GM21390 (cell line): Measurements from ENCODE around the gene KLRK1.
"Not testable (repeated sequence)": the region's sequence is repeated elsewhere in the genome, so short reads cannot be mapped to it uniquely, and the experiment has no call there.

Experiments used
- ATAC-seq: cut with Tn5 transposase; IDR thresholded peaks from one replicate; pipeline ENCODE4 v1.9.1; 2021; ENCODE audit not compliant: unreplicated experiment

The KLRK1 gene

DNA sequence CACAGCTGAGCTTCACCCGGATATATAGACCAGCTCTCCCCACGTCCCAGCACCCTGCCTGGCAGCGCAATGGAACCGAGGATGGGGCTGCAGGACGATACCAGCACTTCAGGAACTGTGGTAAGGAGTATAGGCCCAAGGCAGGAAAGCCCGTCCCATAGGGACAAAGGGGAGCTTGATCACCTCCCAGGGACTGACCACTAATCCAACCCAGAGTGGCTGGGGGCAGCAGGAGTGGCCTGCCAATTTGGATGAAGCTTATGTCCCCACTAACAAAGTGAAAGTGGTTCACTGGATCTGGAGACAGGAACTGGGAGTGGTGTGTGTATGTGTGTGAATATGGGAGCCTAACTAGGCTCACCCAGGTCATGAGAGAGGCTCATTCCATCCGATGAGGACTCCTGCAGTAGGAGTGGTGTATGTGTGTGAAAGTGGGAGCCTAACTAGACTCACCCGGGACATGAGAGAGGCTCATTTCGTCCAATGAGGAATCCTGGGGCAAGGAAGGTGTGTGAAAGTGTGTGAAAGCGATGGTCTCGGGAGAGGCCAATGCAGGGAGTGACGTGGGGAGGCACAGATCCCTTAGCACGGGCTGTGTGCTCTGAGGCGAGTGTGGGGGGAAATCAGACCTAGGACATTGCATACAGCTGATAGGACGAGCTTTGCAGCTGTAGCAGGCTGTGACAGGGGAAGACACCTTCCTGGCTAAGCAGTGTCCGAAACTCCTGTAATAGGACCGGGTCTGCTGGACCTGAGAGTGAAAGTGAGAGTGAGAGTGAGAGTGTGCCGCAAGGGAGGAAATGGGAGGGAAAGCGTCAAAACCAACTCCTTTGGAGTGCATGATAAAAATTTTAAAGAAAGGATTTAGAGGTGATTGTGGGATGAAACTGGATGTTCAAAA is 25.7 kb downstream of the KLRK1 start:
- peak; percentile 91 for ATAC-seq

DNA sequence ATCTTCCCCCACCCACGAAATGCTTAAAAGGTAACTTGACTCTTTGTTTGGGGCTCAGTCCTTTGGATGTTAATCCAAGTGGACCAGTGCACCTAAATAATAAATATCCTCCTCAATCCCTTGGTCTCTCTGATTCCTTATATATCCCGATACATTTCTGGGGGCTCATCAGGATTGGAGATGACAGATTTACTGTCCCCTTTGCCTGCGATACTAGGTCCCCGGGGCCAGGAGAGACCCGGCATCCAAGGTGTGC is 26.3 kb downstream of the KLRK1 start:
- ATAC-seq: no peak

DNA sequence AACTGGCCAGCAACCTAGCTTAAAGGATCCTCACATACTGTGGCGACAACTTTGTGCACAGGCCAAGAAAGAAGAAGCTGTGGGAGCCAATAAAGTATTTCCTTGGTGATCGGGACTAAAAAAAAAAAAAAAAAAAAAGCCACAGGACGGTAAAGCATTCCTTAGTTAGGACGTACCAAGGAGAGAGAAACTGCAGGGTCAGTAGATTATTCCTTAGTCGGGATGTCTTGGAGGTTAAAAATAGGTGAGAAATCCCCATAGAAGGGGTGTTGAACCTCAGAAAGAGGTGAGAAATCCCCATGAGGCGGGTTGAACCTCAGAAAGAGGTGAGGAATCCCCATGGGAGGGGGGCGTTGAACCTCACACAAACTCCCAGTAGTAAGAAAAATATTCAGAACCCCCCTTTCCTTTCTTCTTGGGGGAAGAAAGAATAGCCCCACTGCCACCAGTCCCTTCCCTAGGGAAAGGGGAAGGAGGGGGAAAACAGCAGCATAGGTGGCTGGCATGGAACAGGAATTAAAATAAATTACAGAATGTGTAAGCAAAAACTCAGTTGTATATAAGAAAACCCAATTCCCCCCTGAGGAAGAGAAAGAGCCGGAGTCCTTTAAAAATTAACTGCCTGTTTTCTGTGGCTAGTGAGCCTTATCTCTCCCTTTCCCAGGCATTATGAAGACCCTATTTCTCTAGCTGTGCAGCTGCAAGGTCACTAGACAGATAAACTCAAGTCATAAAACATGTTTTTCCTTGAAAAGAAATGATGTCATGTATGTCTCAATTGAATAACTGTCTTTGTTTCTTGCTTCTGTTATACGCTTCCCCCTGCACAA is 26.8 kb downstream of the KLRK1 start:
- no peak for ATAC-seq

DNA sequence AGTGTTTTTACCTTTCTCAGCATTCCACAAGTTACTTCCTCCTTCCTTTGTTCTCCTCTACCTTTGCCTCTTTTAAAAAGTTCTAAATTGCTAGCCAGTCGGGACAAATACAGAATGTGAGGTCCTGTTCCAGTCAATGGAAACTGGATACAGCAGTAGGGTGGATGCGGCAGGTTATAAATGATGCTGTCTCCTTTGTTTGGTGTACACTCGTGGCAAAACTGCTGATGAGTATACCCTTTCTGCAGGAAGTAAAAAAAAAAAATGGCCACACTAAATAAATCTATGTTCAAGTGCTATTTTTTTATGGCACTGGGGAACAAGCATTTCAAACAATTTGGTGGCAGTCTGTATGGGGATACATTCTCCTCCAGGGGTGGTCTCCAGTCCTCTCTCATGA is 27.5 kb downstream of the KLRK1 start:
- ATAC-seq: no peak

DNA sequence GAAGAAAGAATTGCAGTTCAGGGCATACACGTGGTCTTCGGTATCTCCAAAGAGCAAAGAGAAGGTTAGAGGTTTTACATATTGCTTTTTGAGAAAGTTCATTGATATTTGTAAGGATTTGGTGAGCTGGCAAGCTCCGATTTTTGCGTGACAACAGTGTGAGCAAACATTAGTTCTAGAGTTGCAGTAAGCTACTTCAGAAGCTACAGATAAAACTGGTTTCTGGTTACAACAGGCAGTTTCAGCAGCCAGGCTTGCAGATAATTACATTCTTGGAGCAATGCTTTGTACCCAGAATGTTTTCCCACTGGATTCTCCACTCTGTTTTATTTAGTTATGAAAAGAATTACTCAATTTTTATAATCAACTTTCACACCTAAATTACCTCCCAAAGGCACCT is 28.2 kb downstream of the KLRK1 start:
- no peak for ATAC-seq

DNA sequence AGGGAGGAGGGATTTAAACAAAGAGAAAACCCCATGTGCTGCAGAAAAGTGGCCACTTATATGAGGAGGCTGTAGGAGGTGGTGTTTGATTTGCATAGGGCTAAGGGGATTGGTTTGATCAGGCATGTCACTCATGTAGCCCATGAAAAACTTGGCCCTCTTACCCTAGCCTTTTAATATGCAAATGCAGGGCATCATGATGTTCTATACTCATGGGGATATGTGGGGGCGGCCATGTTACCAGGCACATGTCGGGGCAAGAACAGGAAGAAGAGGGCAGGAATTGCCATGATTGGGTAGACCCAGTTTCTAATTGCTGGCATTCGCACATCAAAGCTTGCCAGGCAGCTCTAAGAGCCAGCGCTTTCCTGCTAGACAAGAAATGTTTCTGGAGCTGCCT is 28.8 kb downstream of the KLRK1 start:
- no peak for ATAC-seq

DNA sequence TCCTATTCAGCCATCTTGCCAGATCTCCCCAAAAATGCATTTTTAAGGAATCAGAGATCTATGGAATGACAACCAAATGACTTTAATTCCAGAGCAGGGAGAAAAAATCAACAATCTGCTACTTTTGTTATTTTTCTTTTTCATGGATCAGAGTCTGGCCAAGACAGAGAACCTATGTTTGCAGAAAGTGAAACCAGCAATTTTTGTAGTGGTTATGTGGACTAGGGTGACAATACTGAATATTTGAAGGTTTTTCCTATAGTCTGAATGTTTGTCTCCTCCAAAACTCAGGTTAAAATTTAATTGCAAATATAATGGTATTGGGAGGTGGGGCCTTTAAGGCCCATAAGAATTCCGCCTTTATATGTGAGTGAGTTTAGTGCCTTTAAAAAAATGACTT is 30.9 kb downstream of the KLRK1 start:
- ATAC-seq: no peak

DNA sequence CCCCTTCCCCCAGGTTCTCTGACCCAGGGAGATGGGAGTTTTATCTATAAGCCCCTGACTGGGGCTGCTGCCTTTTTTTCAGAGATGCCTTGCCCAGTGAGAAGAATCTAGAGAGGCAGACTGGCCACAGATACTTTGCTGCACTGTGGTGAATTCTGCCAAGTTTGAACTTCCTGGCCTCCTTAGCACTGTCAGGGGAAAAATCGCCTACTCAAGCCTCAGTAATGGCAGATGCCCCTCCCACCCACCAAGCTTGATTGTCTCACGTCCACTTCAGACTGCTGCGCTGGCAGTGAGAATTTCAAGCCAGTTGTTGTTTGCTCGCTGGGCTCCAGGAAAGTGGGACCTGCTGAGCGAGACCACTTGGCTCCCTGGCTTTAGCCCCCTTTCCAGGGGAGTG is 31.7 kb downstream of the KLRK1 start:
- no peak for ATAC-seq

DNA sequence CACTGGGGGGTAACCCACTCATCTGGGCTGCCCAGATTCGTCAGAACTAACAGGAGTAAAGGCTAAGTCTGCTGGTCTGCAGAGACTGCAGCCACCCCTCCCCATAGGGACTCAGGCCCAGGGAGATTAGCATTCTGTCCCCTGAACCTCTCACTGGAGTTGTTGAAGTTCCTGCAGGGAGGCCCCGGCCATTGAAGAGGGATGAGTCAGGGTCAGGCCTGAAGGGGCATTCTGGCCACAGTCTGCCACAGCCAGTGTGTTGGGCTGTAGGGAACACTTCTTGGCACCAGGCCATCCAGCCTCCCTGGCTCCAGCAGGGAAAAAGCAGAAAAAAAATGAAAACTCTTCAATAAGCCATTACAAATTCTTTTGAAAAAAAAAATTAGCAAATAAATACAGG is 35.3 kb downstream of the KLRK1 start:
- ATAC-seq: no peak

DNA sequence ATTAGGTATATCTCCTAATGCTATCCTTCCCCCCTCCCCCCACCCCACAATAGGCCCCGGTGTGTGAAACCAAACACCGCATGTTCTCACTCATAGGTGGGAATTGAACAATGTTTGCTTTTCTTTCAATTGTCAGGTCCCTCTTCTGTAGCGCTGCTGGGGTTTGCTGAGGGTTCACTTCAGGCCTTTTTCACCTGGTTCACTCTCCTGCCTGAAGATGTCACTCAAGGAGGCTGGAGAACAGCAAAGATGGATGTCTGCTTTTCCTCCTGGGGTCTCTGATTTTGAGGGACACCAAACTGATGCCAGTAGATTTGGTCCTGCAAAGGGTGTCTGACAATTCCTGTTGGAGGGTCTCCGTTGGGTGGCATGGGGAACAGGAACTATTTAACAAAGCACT is 35.8 kb downstream of the KLRK1 start:
- ATAC-seq: no peak

DNA sequence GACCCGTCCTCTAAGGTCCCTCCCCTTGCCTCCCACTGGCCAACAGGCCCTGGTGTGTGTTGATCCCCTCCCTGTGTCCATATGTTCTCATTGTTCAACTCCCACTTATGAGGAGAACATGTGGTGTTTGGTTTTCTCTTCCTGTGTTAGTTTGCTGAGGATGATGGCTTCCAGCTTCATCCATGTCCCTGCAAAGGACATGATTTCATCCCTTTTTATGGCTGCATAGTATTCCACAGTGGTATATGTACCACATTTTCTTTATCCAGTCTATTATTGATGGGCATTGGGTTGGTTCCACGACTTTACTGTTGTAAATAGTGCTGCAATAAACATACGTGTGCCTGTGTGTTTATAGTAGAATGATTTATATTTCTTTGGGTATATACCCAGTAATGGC is 38.4 kb downstream of the KLRK1 start:
- not testable (repeated sequence) for ATAC-seq

DNA sequence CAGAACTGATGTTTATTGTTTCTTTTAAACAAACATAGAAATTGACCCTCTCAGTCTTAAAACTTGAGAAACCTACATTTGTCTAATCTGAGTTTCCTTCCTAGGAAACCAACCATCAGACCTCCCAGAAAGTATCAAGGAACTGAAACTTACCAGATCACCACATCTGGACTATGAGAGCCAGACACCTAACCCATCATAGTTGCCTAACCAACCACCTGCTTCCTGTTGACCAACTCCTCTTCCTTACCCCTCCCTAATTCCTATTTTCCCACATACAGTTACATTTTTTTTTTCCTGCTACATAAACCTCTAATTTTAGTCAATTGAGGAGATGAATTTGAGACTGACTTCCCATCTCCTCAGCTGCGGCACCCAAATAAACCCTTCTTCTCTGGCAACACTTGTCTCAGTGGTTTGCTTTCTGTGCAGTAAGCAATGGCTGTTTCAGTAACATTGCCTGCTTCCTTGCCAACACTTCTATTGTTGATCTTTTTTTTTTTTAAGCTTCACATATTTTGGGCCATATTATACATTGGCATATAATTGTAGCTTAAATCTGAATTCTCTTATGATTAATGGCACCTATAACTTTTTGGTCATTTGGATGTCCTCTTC is 47.8 kb downstream of the KLRK1 start:
- no peak for ATAC-seq

DNA sequence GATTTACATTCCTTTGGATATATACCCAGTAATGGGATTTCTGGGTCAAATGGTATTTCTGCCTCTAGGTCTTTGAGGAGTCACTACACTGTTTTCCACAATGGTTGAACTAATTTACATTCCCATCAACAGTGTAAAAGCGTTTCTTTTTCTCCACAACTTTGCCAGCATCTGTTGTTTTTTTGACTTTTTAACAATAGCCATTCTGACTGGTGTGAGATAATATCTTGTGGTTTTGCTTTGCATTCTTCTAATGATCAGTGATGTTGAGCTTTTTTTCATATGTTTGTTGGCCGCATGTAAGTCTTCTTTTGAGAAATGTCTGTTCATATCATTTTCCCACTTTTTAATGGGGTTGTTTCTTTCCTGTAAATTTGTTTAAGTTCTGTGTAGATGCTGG is 48.9 kb downstream of the KLRK1 start:
- not testable (repeated sequence) for ATAC-seq

DNA sequence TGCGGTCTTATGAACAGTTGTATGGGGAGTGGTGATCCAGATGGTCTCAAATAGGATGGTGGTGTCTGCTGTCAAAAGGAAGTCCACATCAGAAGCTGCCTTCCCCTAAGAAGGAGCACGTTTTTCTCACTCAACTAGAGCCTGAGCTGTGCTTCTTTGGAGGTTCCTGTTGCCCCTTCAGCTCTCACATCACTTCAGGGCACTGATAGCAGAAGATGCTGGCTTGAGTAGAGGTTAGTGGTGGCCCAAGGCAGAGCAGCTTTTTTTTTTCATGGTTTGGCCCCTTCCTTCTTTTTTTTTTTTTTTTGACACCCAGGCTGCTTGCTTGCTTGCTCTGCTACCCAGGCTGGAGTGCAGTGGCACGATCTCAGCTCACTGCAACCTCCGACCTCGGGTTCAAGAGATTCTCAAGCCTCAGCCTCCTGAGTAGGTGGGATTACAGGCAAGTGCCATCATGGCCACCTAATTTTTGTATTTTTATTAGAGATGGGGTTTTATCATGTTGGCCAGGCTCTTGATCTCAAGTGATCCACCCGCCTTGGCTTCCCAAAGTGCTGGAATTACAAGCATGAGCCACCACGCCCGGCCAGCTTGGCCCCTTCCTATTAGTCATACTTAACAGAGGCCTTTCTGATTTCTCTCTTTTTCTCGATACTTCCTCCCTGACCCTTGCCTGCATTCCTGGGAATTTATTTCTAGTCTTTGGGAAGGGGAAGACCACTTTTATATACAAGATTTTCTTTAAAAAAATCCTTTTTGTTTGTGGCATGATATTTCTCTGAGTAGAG is 50.6 kb downstream of the KLRK1 start:
- no peak for ATAC-seq

DNA sequence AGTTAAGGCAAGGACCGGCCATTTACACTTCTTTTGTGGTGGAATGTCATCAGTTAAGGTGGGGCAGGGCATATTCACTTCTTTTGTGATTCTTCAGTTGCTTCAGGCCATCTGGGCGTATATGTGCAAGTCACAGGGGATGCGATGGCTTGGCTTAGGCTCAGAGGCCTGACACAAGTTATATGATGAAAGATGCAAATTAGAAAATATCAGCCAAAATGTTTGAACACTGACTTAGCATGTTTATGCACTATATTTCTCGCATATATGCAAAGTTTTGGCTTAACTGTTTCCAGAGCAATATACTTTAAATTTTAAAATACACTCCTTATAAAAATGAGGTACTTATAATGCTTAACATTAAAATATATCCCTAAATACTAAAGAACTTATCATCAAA is 51.4 kb downstream of the KLRK1 start:
- ATAC-seq: not testable (repeated sequence)

DNA sequence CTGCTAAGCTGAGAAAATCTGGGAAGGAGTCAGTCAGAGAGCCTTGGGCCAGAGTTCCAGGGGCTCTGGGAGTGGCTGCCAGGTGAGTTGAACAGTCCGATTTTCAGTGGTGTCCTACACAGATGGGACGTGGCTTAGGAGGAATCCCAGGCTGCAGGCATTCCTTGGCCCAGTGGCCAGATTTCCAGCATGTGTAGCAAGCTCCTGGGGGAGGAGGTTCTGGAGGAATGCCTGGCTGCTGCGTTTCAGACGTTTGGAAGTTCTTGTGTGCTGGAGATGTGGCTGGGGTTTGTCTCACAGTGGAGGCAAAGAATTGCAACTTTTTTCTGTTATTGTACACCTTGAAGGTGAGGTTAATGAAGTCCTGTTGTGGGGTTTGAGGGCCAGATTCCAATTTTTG is 53.6 kb downstream of the KLRK1 start:
- not testable (repeated sequence) for ATAC-seq

DNA sequence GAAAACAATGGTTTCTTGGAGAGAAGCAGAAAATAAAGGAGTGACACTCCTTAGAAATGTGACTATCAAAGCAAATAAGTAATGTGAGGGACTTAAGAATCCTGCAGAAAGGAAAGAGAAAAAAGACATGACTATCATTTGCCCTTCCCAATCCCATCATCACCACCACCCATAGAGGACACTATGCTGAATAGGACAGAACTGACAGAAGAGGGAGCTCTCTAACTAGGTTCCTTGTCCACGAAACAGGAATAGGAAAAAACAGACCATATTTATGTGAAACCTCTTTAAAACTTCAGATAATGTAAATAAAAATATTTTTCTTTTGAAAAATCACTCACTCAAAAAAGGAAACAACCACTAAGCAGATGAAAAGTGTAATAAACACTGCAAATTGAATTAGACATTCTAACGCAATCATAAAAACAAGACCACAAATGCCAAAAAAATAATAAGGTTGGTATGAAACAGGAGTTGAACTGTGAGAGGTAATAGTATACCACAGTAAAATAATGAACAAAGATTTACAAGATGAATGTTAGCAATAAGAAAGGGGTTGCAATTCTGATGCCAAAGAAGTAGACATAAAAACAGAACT is 58.1 kb downstream of the KLRK1 start:
- ATAC-seq: no peak

DNA sequence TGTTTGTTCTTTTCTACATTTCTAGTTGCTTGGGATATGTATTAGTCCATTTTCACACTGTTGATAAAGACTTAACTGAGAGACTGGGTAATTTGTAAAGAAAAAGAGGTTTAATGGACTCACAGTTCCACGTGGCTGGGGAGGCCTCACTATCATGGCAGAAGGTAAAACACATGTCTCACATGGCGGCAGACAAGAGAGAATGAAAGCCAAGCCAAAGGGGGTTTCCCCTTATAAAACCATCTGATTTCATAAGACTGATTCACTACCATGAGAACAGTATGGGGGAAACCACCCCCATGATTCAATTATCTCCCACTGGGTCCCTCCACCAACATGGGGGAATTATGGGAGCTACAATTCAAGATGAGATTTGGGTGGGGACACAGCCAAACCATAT is 61.1 kb downstream of the KLRK1 start:
- not testable (repeated sequence) for ATAC-seq
